ENCODE data around the gene ANKRD17.
"Not testable (repeated sequence)": the region's sequence is repeated elsewhere in the genome, so short reads cannot be mapped to it uniquely, and the experiment has no call there.

Gene ANKRD17

DNA sequence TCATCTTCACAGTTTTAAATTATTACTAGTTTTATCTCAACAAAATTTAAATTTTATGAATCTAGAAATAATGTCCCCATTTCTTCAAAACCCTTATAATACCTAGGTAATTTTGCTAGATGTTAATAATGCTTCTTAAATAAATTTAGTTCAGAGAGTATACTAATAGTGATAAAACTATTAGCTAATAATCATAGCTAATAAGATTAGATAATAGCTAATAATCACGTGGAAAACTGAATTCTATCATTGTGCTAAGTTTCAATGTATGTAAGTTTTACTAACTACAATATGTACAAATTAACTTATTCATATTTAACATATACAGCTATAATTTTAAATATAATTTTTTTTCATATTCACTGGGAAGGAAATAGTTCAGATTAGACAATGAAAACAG lies 10.2 kb downstream of the ANKRD17 start:
- DNase-seq (ENCODE audit: low spot score), result no peak

DNA sequence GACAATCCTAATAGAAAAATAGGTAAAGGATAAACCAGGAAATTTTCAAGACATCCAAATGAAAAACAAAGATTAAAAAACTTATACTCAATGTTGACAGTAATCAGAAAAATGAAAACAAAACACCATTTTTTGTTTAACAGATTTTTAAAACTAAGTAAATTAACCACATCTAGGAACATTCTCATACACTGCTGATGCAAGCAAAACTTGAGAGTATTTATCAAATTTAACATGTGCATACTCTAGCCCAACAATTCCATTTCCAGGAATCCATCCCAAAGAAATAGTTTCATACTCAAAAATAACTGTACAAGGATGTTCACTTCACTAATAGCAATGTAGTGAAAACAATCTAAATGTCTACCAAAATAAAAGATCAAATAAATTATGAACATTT lies 11.5 kb downstream of the ANKRD17 start:
- DNase-seq (ENCODE audit: low spot score), result no peak

- DNase-seq (ENCODE audit: low spot score), result no peak
Observed at GRCh38 chr4:73245955-73246354, 12.6 kb downstream of the ANKRD17 start.

GRCh38 chr4:73244945-73245601 lies 13.5 kb downstream of the ANKRD17 start:
- DNase-seq (ENCODE audit: low spot score), result no peak

- no peak for DNase-seq (ENCODE audit: low spot score)
Observed at GRCh38 chr4:73237044-73237443, 21.6 kb downstream of the ANKRD17 start.

DNA sequence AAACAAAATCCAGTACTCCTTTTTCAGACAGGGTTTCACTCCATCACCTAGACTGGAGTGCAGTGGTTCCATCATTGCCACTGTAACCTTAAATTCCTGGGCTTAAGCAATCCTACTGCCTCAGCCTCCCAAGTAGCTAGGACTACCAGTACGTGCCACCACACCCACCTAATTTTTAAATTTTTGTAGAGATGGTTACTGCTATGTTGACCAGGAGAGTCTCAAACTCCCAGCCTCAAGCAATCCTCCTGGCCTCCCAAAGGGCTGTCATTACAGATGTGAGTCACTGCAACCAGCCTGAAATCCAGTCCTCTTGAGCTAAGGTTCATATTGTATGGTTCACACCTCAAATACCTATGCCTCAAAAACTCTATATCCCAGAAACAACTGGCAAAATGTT lies 22.4 kb downstream of the ANKRD17 start:
- DNase-seq (ENCODE audit: low spot score), result no peak

DNA sequence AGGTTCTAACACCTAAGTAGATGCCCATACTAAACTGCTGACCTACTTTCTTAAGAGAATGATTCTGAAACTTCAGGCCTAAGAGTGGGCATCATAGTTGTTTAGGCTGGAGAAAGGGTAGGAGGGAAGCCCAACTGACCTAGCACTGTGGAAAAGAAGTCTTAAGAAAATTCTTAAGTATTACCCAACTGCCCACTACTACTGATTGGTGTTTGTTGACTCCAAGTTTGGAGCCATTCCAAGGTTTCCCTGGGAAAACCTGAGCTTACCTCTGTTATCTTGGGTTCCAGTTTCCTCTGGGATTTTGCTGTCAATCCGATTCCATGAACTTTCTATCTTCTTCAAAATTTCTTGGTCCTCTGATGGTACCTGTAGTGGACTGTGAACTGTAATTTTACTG lies 23.9 kb downstream of the ANKRD17 start:
- no peak for DNase-seq (ENCODE audit: low spot score)

GRCh38 chr4:73231518-73232487 lies 26.8 kb downstream of the ANKRD17 start:
- DNase-seq (ENCODE audit: low spot score), result no peak

GRCh38 chr4:73230865-73231517 lies 27.6 kb downstream of the ANKRD17 start:
- DNase-seq (ENCODE audit: low spot score), result no peak

GRCh38 chr4:73228800-73229199 lies 29.8 kb downstream of the ANKRD17 start:
- DNase-seq (ENCODE audit: low spot score), result not testable (repeated sequence)

DNA sequence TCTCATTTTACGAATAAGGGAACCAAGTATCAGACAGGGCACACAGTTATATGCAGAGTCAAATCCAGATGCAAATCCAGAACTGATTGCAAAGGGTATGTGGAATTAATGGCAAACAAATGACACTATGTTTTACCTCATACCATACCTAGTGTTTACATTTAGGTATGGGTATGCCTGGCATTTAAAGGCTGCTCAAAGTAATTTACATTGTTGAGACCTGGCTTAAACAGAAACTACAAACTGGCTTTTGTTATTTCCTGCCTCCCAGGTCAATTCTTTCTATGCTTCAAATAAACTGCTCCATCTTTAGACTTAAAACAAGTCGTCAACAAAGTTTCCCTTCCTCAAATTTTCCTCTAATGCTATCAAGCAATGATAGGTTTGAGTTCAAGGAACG lies 33.7 kb downstream of the ANKRD17 start:
- DNase-seq (ENCODE audit: low spot score), result no peak

GRCh38 chr4:73223258-73223650 lies 35.3 kb downstream of the ANKRD17 start:
- DNase-seq (ENCODE audit: low spot score), result no peak

- no peak for DNase-seq (ENCODE audit: low spot score)
Observed at GRCh38 chr4:73222466-73223257, 35.9 kb downstream of the ANKRD17 start.

DNA sequence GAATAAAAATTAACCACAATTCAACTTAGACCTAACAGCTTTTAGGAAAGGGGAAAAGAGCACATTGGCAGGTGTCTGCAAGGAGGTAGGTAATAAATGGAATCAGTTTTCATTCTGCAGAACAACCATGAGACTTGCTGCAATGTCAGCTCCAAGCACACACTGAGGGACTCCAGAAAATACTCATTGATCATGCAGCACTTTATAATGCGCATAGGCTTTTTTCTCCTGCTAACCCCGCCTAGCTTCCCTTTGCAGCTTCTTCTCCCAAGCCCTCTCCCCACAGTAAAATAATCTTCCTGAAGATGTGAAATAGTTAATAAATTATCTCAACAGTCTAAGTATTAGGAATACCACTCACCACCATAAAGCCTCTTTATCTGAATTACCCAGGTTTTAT lies 36.9 kb downstream of the ANKRD17 start:
- DNase-seq (ENCODE audit: low spot score), result no peak

DNA sequence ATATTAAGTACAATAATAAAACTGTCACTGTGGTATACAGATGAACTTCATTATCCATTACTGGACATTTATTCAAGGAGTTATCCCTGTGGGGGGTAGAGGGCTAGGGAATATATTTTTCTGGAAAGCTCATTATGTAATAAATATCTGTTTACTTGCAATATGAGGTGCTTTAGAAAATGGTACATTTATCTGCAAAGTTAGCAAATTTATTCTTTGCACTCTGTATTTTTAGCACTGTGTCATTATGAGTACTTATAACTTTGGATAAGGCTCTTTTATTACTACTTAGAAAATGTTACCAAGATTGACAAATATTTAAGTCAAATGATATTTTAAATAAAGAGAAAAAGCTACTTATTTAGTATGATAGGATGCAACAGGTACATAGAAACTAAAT lies 37.8 kb downstream of the ANKRD17 start:
- no peak for DNase-seq (ENCODE audit: low spot score)

GRCh38 chr4:73213916-73214653 lies 44.5 kb downstream of the ANKRD17 start:
- DNase-seq (ENCODE audit: low spot score), result no peak

- DNase-seq (ENCODE audit: low spot score), result no peak
Observed at GRCh38 chr4:73212982-73213730, 45.4 kb downstream of the ANKRD17 start.

DNA sequence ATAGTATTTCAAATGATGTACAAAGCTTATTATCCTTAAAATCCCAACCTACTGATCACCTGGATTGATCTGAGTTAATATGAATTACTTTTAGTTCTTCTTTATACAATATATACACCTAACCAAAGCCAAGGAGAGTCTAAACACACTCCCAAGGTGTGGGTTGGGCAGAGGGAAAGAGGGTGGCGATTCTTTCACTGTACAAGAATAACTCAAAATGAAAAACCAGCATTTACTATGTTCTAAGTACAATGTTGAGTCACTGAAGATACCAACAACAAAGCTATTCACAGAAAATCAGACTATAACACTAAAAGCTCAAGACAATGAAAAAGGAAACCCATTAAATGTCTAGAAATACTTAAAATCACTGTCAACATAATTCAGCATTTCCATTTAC lies 46.6 kb downstream of the ANKRD17 start:
- DNase-seq (ENCODE audit: low spot score), result no peak

GRCh38 chr4:73208376-73208775 lies 50.2 kb downstream of the ANKRD17 start:
- no peak for DNase-seq (ENCODE audit: low spot score)

DNA sequence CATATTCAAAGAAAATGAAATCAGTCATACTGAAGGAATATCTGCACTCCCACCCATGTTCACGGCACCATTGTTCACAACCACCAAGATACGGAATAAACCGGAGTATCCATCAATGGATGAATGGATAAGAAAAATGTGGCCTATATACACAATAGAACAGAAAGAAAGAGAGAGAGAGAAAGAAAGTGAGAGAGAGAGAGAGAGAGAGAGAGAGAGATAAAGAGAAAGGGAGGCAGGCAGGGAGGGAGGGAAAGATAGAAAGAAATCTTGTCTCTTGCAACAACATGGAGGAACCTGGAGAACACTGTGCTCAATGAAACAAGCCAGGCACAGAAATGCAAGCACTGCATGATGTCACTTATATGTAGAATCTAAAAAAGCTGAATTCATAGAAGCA lies 52.4 kb downstream of the ANKRD17 start:
- no peak for DNase-seq (ENCODE audit: low spot score)

DNA sequence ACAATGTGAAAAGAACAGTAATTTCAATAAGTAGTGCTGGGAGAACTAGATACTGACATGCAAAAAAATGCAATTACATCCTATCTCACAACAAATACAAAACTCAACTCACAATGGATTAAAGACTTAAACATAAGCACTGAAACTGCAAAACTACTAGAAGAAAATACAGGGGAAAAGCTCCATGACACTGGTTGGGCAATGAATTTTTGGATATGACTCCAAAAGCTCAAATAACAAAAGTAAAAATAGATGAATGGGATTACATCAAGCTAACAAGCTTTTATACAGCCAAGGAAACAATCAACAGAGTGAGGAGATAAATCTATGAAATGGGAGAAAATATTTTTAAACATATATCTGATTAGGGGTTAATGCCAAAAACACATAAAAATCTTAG lies 53.1 kb downstream of the ANKRD17 start:
- no peak for DNase-seq (ENCODE audit: low spot score)

Data from left forelimb (tissue), 1 donor.